Measurements from ENCODE around the gene BICD1.
"Not testable (repeated sequence)": the region's sequence is repeated elsewhere in the genome, so short reads cannot be mapped to it uniquely, and the experiment has no call there.

Gene BICD1

GRCh38 chr12:32087306-32087705 is 19.3 kb upstream of the BICD1 start:
- TF ChIP-seq ZNF274 (IDR thresholded peaks at IDR 0.05; ENCODE audit: low read depth, low read length) = no peak
- H3K4me3 ChIP-seq (ENCODE audit: low read length) = no peak overlapping the region

- no peak overlapping the region for H3K4me3 ChIP-seq (ENCODE audit: low read length)
- TF ChIP-seq ZNF274 (IDR thresholded peaks at IDR 0.05; ENCODE audit: low read depth, low read length) = no peak
Measured at GRCh38 chr12:32089156-32089555, 17.5 kb upstream of the BICD1 start.

- no peak overlapping the region for H3K4me3 ChIP-seq (ENCODE audit: low read length)
- TF ChIP-seq ZNF274 (IDR thresholded peaks at IDR 0.05; ENCODE audit: low read depth, low read length) = no peak
Measured at GRCh38 chr12:32089586-32089985, 17.1 kb upstream of the BICD1 start.

- H3K4me3 ChIP-seq (ENCODE audit: low read length) = no peak overlapping the region
- no peak for TF ChIP-seq ZNF274 (IDR thresholded peaks at IDR 0.05; ENCODE audit: low read depth, low read length)
Measured at GRCh38 chr12:32091696-32092095, 15.0 kb upstream of the BICD1 start.

- no peak for TF ChIP-seq ZNF274 (IDR thresholded peaks at IDR 0.05; ENCODE audit: low read depth, low read length)
- H3K4me3 ChIP-seq (ENCODE audit: low read length) = no peak overlapping the region
Measured at GRCh38 chr12:32098112-32098511, 8.5 kb upstream of the BICD1 start.

- not testable (repeated sequence) for H3K4me3 ChIP-seq (ENCODE audit: low read length)
Measured at GRCh38 chr12:32099275-32099674, 7.4 kb upstream of the BICD1 start.

- no peak overlapping the region for H3K4me3 ChIP-seq (ENCODE audit: low read length)
- TF ChIP-seq ZNF274 (IDR thresholded peaks at IDR 0.05; ENCODE audit: low read depth, low read length) = no peak
Measured at GRCh38 chr12:32100361-32100760, 6.3 kb upstream of the BICD1 start.

GRCh38 chr12:32100888-32101287 is 5.8 kb upstream of the BICD1 start:
- H3K4me3 ChIP-seq (ENCODE audit: low read length) = no peak overlapping the region
- no peak for TF ChIP-seq ZNF274 (IDR thresholded peaks at IDR 0.05; ENCODE audit: low read depth, low read length)

- TF ChIP-seq ZNF274 (IDR thresholded peaks at IDR 0.05; ENCODE audit: low read depth, low read length) = no peak
- no peak overlapping the region for H3K4me3 ChIP-seq (ENCODE audit: low read length)
Measured at GRCh38 chr12:32102234-32102633, 4.4 kb upstream of the BICD1 start.

GRCh38 chr12:32104572-32105355 is 1.9 kb upstream of the BICD1 start:
- H3K4me3 ChIP-seq (ENCODE audit: low read length) = no peak overlapping the region
- TF ChIP-seq ZNF274 (IDR thresholded peaks at IDR 0.05; ENCODE audit: low read depth, low read length) = no peak

GRCh38 chr12:32105986-32106516 is 596 bp upstream of the BICD1 start:
- H3K4me3 ChIP-seq (ENCODE audit: low read length) = peak overlapping the region; percentile 73; the same call in 1 of the 2 replicates
- TF ChIP-seq ZNF274 (IDR thresholded peaks at IDR 0.05; ENCODE audit: low read depth, low read length) = no peak

- peak overlapping the region; percentile 73 for H3K4me3 ChIP-seq (ENCODE audit: low read length)
- TF ChIP-seq ZNF274 (IDR thresholded peaks at IDR 0.05; ENCODE audit: low read depth, low read length) = no peak
Measured at GRCh38 chr12:32107359-32108267, 966 bp downstream of the BICD1 start.

GRCh38 chr12:32108787-32109186 is 2.1 kb downstream of the BICD1 start:
- no peak overlapping the region for H3K4me3 ChIP-seq (ENCODE audit: low read length)
- no peak for TF ChIP-seq ZNF274 (IDR thresholded peaks at IDR 0.05; ENCODE audit: low read depth, low read length)

- no peak overlapping the region for H3K4me3 ChIP-seq (ENCODE audit: low read length)
- no peak for TF ChIP-seq ZNF274 (IDR thresholded peaks at IDR 0.05; ENCODE audit: low read depth, low read length)
Measured at GRCh38 chr12:32110417-32110816, 3.8 kb downstream of the BICD1 start.

- H3K4me3 ChIP-seq (ENCODE audit: low read length) = no peak overlapping the region
Measured at GRCh38 chr12:32110942-32111341, 4.3 kb downstream of the BICD1 start.

More at GRCh38 chr12:32110942-32111341, 4.3 kb downstream of the BICD1 start:
- no peak for TF ChIP-seq ZNF274 (IDR thresholded peaks at IDR 0.05; ENCODE audit: low read depth, low read length)
